ENCODE data around the gene CARD11.

DNA sequence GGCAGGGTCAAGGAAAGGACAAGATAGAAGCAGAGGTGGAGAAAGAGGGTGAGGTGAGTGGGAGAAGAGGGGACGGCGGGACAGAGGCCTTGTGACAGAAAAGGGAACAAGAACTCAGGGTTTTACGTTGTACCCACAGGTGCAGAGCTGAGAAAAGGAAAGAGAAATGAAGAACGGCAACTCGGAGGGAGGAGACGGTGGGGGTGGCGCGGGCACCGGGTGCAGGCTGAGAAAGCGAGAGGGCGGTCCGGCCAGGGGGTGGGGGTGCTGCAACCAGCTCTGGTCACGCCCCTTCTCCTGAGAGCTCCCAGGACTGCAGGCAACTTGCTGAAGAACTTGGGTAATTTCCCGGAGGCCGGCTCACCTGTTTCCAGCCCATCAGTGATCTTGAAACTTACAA lies 65.3 kb downstream of the CARD11 start:
- TF ChIP-seq POLR2AphosphoS5 (IDR thresholded peaks at IDR 0.05), result no peak
- TF ChIP-seq, protein P1, sequence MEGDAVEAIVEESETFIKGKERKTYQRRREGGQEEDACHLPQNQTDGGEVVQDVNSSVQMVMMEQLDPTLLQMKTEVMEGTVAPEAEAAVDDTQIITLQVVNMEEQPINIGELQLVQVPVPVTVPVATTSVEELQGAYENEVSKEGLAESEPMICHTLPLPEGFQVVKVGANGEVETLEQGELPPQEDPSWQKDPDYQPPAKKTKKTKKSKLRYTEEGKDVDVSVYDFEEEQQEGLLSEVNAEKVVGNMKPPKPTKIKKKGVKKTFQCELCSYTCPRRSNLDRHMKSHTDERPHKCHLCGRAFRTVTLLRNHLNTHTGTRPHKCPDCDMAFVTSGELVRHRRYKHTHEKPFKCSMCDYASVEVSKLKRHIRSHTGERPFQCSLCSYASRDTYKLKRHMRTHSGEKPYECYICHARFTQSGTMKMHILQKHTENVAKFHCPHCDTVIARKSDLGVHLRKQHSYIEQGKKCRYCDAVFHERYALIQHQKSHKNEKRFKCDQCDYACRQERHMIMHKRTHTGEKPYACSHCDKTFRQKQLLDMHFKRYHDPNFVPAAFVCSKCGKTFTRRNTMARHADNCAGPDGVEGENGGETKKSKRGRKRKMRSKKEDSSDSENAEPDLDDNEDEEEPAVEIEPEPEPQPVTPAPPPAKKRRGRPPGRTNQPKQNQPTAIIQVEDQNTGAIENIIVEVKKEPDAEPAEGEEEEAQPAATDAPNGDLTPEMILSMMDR (IDR thresholded peaks at IDR 0.05), result no peak
